Right renal pelvis (tissue), 4 donors: ENCODE results near the gene ACACB. TPM values are rescaled to one million over a fixed set of nuclear protein-coding genes. Genes with fewer than 3 reads are reported as not detected.

Experiments
- DNase-seq, 4 donors: peaks; one replicate each; pipeline ENCODE4 v3.0.0-alpha.2; 2013; ENCODE audit warnings: low read depth in 4 of 4, low spot score in 3 of 4, missing footprints in 1 of 4
- polyA plus RNA-seq, 4 donors: library from polyadenylated mRNA; unstranded; fragments of 120-200 nt; gene quantifications; one replicate each; pipeline ENCODE4 v1.2.1, GENCODE V29; 2013; ENCODE audit not compliant: insufficient read length in 4 of 4

The ACACB gene
- polyA plus RNA-seq, 4 donors: 14.8 to 18.0 (median 16.8) TPM

DNA sequence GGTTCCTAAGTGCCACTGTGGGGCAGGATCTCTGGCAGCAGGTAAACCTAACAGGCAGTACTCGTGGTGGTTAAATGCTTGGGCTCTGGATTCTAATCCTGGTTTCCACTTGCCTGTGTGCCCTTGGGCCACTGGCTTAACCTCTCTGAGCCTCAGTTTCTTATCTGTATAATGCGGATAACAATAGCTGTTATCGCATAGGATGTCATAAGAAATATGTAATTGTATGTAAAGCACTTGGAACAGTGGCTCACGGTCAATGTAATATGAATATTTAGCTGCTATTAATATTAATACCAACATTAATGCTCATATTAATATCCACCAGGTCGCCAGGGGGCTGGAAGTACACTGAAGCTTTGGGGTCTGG, 175.9 kb downstream of the ACACB start:
- no peak for DNase-seq

- DNase-seq: no peak
Measured at GRCh38 chr12:109293106-109293505, 176.7 kb downstream of the ACACB start.

DNA sequence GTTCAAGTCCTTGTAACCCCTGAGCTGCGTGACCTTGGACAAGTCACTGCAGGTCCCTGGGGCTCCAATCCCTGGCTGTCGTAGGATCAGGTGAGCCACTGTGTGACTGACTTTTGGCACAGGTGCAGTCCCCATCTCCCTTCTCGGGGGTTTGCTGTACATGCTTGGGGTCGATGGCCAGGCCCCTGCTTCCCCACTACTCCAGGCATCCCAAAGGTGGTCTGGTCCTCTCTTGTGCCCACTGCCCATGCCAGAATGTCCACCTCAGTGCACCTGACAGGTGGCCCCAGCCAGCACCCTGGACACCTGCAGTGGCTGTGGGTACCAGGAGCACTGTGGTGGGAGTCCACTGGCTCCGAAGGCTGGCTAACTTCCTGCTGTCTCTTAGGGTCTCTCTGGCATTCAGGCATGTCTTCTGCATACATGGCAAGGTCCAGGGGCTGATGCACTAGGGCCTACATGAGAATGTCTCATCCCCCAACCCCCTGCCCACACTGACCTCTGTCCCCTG, 178.0 kb downstream of the ACACB start:
- no peak for DNase-seq

- DNase-seq: no peak
Measured at GRCh38 chr12:109295764-109296425, 179.5 kb downstream of the ACACB start.

- no peak for DNase-seq
Measured at GRCh38 chr12:109296431-109296830, 180.0 kb downstream of the ACACB start.

GRCh38 chr12:109299849-109300248, 183.5 kb downstream of the ACACB start:
- DNase-seq: no peak

- no peak for DNase-seq
Measured at GRCh38 chr12:109301643-109302168, 185.3 kb downstream of the ACACB start.

DNA sequence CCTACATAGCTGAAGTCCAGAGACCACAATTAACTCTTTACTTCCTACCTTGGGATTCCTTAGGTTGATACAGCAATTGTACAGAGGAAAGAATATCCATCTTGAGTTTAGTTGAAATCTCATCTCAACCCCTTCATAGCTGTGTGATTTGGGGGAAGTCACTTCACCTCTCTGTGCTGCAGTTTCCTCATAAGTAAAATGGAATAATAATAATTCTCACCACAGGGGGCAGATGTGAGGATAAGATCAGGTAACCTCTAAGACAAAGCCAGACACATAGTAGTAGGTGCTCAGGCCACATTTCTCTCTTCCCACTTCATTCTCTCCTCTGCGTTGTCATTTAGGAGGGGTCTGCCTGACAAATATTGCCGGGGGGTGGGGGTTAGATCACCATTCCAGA, 186.0 kb downstream of the ACACB start:
- no peak for DNase-seq

DNA sequence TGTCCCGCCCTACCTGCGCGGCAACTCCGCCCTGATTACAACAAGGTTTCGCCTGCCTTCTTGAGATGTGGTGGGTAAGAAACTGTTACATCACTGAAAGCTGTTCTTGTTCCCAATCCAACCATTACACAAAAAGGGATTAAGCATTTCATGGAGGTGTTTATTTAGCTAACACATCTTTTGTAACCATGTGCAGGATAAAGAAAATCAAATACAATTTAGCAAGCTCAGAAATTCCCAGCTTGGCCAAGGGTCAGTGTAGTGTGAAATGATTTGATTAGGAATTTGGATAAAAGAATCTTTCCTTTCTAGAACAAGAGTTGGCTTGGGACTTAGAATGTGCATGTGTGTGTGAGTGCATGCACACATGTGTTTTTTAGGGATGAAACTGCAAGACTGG, 186.4 kb downstream of the ACACB start:
- DNase-seq: no peak

DNA sequence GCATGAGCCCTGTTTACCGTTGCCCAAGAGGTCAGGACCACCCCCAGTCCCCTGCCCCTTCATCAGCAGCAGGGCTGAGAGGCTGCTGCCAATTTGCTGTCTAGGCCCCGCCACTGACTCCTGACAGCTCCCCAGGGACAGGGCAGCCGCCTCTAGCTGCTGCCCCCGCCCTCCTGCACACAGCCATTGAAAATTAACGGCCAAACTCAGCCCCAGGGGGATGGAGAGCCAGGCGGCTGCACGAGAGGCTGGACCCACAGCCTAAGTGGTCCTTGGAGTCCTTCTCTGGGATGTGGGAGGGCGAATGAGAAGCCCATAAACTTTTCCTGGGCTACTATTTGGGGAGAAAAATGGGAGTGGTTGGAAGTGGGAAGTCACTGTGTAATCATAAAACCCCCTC, 188.1 kb downstream of the ACACB start:
- DNase-seq: no peak

DNA sequence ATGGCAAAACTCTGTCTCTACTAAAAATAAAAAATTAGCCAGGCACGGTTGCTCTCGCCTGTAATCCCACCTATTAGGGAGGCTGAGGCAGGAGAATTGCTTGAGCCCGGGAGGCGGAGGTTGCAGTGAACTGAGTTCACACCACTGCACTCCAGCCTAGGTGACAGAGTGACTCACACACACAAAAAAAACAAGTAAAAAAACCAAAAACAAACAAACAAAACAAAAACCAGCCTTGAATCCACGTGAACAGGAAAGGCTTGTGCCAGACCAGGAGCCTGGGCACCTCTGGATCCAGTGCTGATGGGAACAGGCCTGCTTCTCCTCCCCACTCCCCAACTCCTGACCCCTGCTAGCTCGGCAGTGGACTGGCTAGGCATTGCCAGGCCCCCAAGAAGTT, 189.2 kb downstream of the ACACB start:
- DNase-seq: no peak

GRCh38 chr12:109307051-109307450, 190.7 kb downstream of the ACACB start:
- no peak for DNase-seq

- no peak for DNase-seq
Measured at GRCh38 chr12:109308534-109309380, 192.4 kb downstream of the ACACB start, which contains the start of gene FOXN4. Gene FOXN4, minus strand, starts transcription at chr12:109309284. Its CDS starts 963 bp downstream, at chr12:109308321.

DNA sequence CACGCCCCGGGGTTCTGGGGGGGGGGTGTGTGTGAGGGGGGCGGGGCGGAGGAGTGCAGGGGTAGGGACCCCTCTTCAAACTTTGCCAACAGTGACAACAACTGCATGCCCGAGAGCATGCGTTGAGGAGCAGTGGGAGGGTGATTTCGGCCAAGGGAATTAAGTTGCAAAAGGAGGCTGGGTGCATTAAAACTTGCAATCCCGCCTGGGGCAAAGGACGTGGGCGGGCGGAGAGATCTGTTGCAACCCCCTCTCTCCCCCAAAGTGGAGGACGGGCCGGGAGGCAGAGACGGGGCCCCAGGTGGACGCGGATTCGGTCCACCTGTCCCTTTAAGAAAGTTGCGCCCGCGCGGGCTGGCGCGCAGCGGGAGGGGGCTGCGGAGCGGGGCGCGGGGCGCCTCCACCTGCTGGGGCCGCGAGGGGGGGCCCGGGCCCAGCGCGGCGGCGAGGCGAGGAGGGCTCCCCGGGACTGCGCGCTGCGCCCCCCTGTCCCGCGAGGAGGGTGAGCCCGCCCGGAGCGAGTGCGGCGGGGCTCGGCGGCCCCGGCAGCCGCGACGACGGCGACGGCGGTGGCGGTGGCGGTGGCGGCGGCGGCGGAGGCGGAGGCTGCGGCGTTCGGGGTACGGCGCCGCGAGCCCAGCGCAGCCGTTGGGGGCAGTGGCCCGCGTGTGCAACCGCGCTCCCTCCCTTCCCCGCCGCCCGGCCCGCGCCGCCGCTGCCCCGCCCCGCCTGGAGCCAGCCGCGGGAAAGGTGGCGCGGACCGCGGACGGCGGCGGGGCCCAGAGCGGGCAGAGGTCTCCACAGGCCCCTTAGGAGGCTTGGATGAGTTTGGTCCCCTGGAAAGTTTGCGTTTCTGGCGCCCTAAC, 193.2 kb downstream of the ACACB start:
- no peak for DNase-seq

GRCh38 chr12:109310247-109311125, 194.1 kb downstream of the ACACB start:
- no peak for DNase-seq

Other genes with a start within 250 kb of the ACACB start
- gene DAO, start 236.5 kb upstream of the ACACB start, polyA plus RNA-seq: 1 to 10 TPM in 2 of 4 donors, under 1 TPM in 2; 0.78 to 2.2 (median 1.1) TPM
- under 1 TPM in 3 of 4 donors, not detected in 1; 0.04 to 0.25 (median 0.18) TPM for gene SVOP, start 95.5 kb upstream of the ACACB start, polyA plus RNA-seq
- gene USP30, start 64.0 kb upstream of the ACACB start, polyA plus RNA-seq: 10 to 100 TPM; 21.5 to 28.5 (median 25.4) TPM
- gene ALKBH2, start 23.1 kb upstream of the ACACB start, polyA plus RNA-seq: 10 to 100 TPM; 23.9 to 32.8 (median 30.1) TPM
- gene UNG, start 19.0 kb upstream of the ACACB start, polyA plus RNA-seq: 10 to 100 TPM; 67.3 to 70.1 (median 67.5) TPM
- gene FOXN4, start 192.7 kb downstream of the ACACB start, polyA plus RNA-seq: 1 to 10 TPM; 1.3 to 2.7 (median 1.6) TPM
- gene MYO1H, start 231.3 kb downstream of the ACACB start, polyA plus RNA-seq: 1 to 10 TPM in 2 of 4 donors, under 1 TPM in 2; 0.79 to 2.0 (median 0.95) TPM